Activated CD4-positive, alpha-beta memory T cell treated with anti-CD3 and anti-CD28 coated beads for 36 hours (primary cell): Measurements from ENCODE around the gene RPTOR. TPM values are rescaled to one million over a fixed set of nuclear protein-coding genes. Genes with fewer than 3 reads are reported as not detected.
A peak's percentile ranks its signal among the peaks of the same experiment; 100 is the strongest.

Experiments
- CTCF ChIA-PET: fragments of 350-600 bp; sonication (Branson Sonifier 250); formaldehyde crosslinking; loops from one replicate; lab custom pipeline; 2021; ENCODE audit warnings: antibody characterized with exemption, inconsistent platforms; lab: Charles Lee
- POLR2A ChIA-PET: fragments of 350-600 bp; sonication (Branson Sonifier 250); formaldehyde crosslinking; loops from one replicate; lab custom pipeline; 2021; ENCODE audit warnings: antibody characterized with exemption; lab: Charles Lee
- DNase-seq: peaks from one replicate; pipeline ENCODE4 v3.0.0-alpha.2; 2020
- H3K27ac Mint-ChIP-seq: one replicate; pipeline ENCODE4 v1.8.0; 2021; ENCODE audit warnings: mixed read lengths
- H3K27me3 Mint-ChIP-seq: one replicate; pipeline ENCODE4 v1.8.0; 2021; ENCODE audit warnings: mixed read lengths
- H3K36me3 Mint-ChIP-seq: one replicate; pipeline ENCODE4 v1.8.0; 2021; ENCODE audit warnings: mixed read lengths
- H3K4me1 Mint-ChIP-seq: one replicate; pipeline ENCODE4 v1.8.0; 2021; ENCODE audit warnings: low read depth, mixed read lengths
- H3K4me3 Mint-ChIP-seq: one replicate; pipeline ENCODE4 v1.8.0; 2021; ENCODE audit warnings: mild to moderate bottlenecking, mixed read lengths
- H3K9me3 Mint-ChIP-seq: one replicate; pipeline ENCODE4 v1.8.0; 2021; ENCODE audit warnings: mixed read lengths
- intact Hi-C: fragments of 100-400 bp; cut with micrococcal nuclease; formaldehyde crosslinking; loops from one replicate; pipeline ENCODE4 v1.15.1; 2023
- total RNA-seq, 2 experiments: library from RNA; stranded (reverse); gene quantifications; one replicate each; pipeline ENCODE4 v1.2.3, GENCODE V29; 2021

RPTOR gene
- total RNA-seq, 2 experiments from 2014 or later, result 41.5 to 47.9 TPM

GRCh38 chr17:80708480-80708879, 163.8 kb downstream of the RPTOR start:
- Mint-ChIP-seq H3K27ac (no peak overlapping the region), H3K36me3 (peaks cover 14% of the 10 kb centered on the region), H3K4me1 (peaks cover 68% of the 10 kb centered on the region), H3K4me3 (no peak overlapping the region), H3K9me3 (no peaks in the 10 kb centered on the region), H3K27me3 (no peaks in the 10 kb centered on the region)
- CTCF ChIA-PET, result no interaction called here
- intact Hi-C loops, result no loop called here
- DNase-seq, result no peak
- POLR2A ChIA-PET, result no interaction called here

- no peak for DNase-seq
- intact Hi-C loops, result no loop called here
- H3K36me3 Mint-ChIP-seq, result peaks cover 15% of the 10 kb centered on the region
- POLR2A ChIA-PET, result no interaction called here
- H3K4me3 Mint-ChIP-seq, result no peak overlapping the region
- H3K4me1 Mint-ChIP-seq, result peaks cover 60% of the 10 kb centered on the region
- CTCF ChIA-PET, result no interaction called here
- H3K27me3 Mint-ChIP-seq, result no peaks in the 10 kb centered on the region
- H3K9me3 Mint-ChIP-seq, result no peaks in the 10 kb centered on the region
- H3K27ac Mint-ChIP-seq, result no peak overlapping the region
Measured at GRCh38 chr17:80709090-80709695, 164.6 kb downstream of the RPTOR start.

- DNase-seq, result no peak
- H3K27ac Mint-ChIP-seq, result no peak overlapping the region
- POLR2A ChIA-PET, result no interaction called here
- CTCF ChIA-PET, result no interaction called here
- no peaks in the 10 kb centered on the region for H3K9me3 Mint-ChIP-seq
- H3K27me3 Mint-ChIP-seq, result no peaks in the 10 kb centered on the region
- peaks cover 15% of the 10 kb centered on the region for H3K36me3 Mint-ChIP-seq
- H3K4me3 Mint-ChIP-seq, result no peak overlapping the region
- H3K4me1 Mint-ChIP-seq, result peaks cover 46% of the 10 kb centered on the region
- intact Hi-C loops, result no loop called here
Measured at GRCh38 chr17:80710714-80711302, 166.2 kb downstream of the RPTOR start.

GRCh38 chr17:80712089-80712488, 167.5 kb downstream of the RPTOR start:
- DNase-seq, result no peak
- Mint-ChIP-seq H3K36me3 (peaks cover 15% of the 10 kb centered on the region), H3K4me3 (no peak overlapping the region), H3K27me3 (no peaks in the 10 kb centered on the region), H3K4me1 (peaks cover 33% of the 10 kb centered on the region), H3K27ac (no peak overlapping the region), H3K9me3 (no peaks in the 10 kb centered on the region)
- intact Hi-C loops, result no loop called here
- CTCF ChIA-PET, result interaction anchor here (1.1 kb wide), 1 partner anchor 21 kb away, joined by 3 read pairs; no protein-coding TSS in a partner anchor
- POLR2A ChIA-PET, result no interaction called here

- Mint-ChIP-seq H3K4me3 (no peak overlapping the region), H3K4me1 (peaks cover 31% of the 10 kb centered on the region), H3K27ac (no peak overlapping the region), H3K27me3 (no peaks in the 10 kb centered on the region), H3K9me3 (no peaks in the 10 kb centered on the region), H3K36me3 (peaks cover 15% of the 10 kb centered on the region)
- ChIA-PET POLR2A (no interaction called here), CTCF (interaction anchor here (1.1 kb wide), 1 partner anchor 20 kb away, joined by 3 read pairs; no protein-coding TSS in a partner anchor)
- no peak for DNase-seq
- intact Hi-C loops, result no loop called here
Measured at GRCh38 chr17:80712606-80713005, 168.0 kb downstream of the RPTOR start.

- H3K4me3 Mint-ChIP-seq, result no peak overlapping the region
- intact Hi-C loops, result no loop called here
- H3K36me3 Mint-ChIP-seq, result peaks cover 2% of the 10 kb centered on the region
- H3K4me1 Mint-ChIP-seq, result peaks cover 38% of the 10 kb centered on the region
- ChIA-PET CTCF (no interaction called here), POLR2A (interaction anchor here (0.7 kb wide), 1 partner anchor 10 kb away, joined by 3 read pairs; no protein-coding TSS in a partner anchor)
- no peak overlapping the region for H3K27ac Mint-ChIP-seq
- DNase-seq, result no peak
- H3K9me3 Mint-ChIP-seq, result no peaks in the 10 kb centered on the region
- no peaks in the 10 kb centered on the region for H3K27me3 Mint-ChIP-seq
Measured at GRCh38 chr17:80716986-80717719, 172.5 kb downstream of the RPTOR start.

GRCh38 chr17:80717720-80718083, 173.1 kb downstream of the RPTOR start:
- ChIA-PET CTCF (no interaction called here), POLR2A (interaction anchor here (0.7 kb wide), 1 partner anchor 11 kb away, joined by 3 read pairs; no protein-coding TSS in a partner anchor)
- H3K36me3 Mint-ChIP-seq, result peaks cover 2% of the 10 kb centered on the region
- no peaks in the 10 kb centered on the region for H3K9me3 Mint-ChIP-seq
- H3K4me1 Mint-ChIP-seq, result peaks cover 38% of the 10 kb centered on the region
- H3K4me3 Mint-ChIP-seq, result no peak overlapping the region
- intact Hi-C loops, result no loop called here
- no peaks in the 10 kb centered on the region for H3K27me3 Mint-ChIP-seq
- H3K27ac Mint-ChIP-seq, result no peak overlapping the region
- no peak for DNase-seq

- no peak overlapping the region for H3K27ac Mint-ChIP-seq
- H3K27me3 Mint-ChIP-seq, result no peaks in the 10 kb centered on the region
- CTCF ChIA-PET, result no interaction called here
- DNase-seq, result no peak
- peaks cover 35% of the 10 kb centered on the region for H3K4me1 Mint-ChIP-seq
- POLR2A ChIA-PET, result no interaction called here
- peaks cover 1% of the 10 kb centered on the region for H3K36me3 Mint-ChIP-seq
- intact Hi-C loops, result no loop called here
- H3K9me3 Mint-ChIP-seq, result no peaks in the 10 kb centered on the region
- no peak overlapping the region for H3K4me3 Mint-ChIP-seq
Measured at GRCh38 chr17:80718428-80718827, 173.8 kb downstream of the RPTOR start.

GRCh38 chr17:80719449-80719848, 174.8 kb downstream of the RPTOR start:
- H3K4me3 Mint-ChIP-seq, result no peak overlapping the region
- no peak for DNase-seq
- intact Hi-C loops, result no loop called here
- ChIA-PET CTCF (no interaction called here), POLR2A (no interaction called here)
- H3K4me1 Mint-ChIP-seq, result peaks cover 36% of the 10 kb centered on the region
- H3K27me3 Mint-ChIP-seq, result no peaks in the 10 kb centered on the region
- H3K9me3 Mint-ChIP-seq, result no peaks in the 10 kb centered on the region
- H3K27ac Mint-ChIP-seq, result no peak overlapping the region
- no peaks in the 10 kb centered on the region for H3K36me3 Mint-ChIP-seq

- H3K9me3 Mint-ChIP-seq, result no peaks in the 10 kb centered on the region
- no peaks in the 10 kb centered on the region for H3K27me3 Mint-ChIP-seq
- peaks cover 36% of the 10 kb centered on the region for H3K4me1 Mint-ChIP-seq
- no peaks in the 10 kb centered on the region for H3K36me3 Mint-ChIP-seq
- peak overlapping the region; percentile 44 for H3K4me3 Mint-ChIP-seq
- POLR2A ChIA-PET, result no interaction called here
- peak overlapping the region; percentile 79 for H3K27ac Mint-ChIP-seq
- CTCF ChIA-PET, result interaction anchor here (0.5 kb wide), 1 partner anchor 605 kb away, joined by 3 read pairs; no protein-coding TSS in a partner anchor
- intact Hi-C loops, result loop anchor here (2.0 kb wide), 1 partner anchor 56 kb away; no protein-coding TSS in a partner anchor
- peak; percentile 87 for DNase-seq
Measured at GRCh38 chr17:80720610-80721577, 176.3 kb downstream of the RPTOR start.

- peaks cover 36% of the 10 kb centered on the region for H3K4me1 Mint-ChIP-seq
- no peak overlapping the region for H3K27ac Mint-ChIP-seq
- H3K27me3 Mint-ChIP-seq, result no peaks in the 10 kb centered on the region
- intact Hi-C loops, result no loop called here
- ChIA-PET CTCF (interaction anchor here (1.2 kb wide), 1 partner anchor 8 kb away, joined by 3 read pairs; no protein-coding TSS in a partner anchor), POLR2A (no interaction called here)
- H3K4me3 Mint-ChIP-seq, result no peak overlapping the region
- no peak for DNase-seq
- peaks cover 5% of the 10 kb centered on the region for H3K36me3 Mint-ChIP-seq
- H3K9me3 Mint-ChIP-seq, result no peaks in the 10 kb centered on the region
Measured at GRCh38 chr17:80722661-80723060, 178.0 kb downstream of the RPTOR start.
